Peyer's patch (tissue), 4 donors: ENCODE data around the gene NR0B2.

Experiments
- POLR2A ChIP-seq, 2 donors: fragments of 450-650 bp; IDR thresholded peaks; one replicate each; pipeline ENCODE4 v1.5.1; 2017; ENCODE audit warnings: antibody characterized with exemption in 2 of 2, mild to moderate bottlenecking in 2 of 2, moderate library complexity in 2 of 2
- TF ChIP-seq, protein P1 (sequence below), 6 experiments: fragments of 450-650 bp in 4 of 6; fragments of 200-600 bp in 2 of 6; sonication (generic) in 1 of 6; IDR thresholded peaks; one replicate each; pipeline ENCODE4 v1.5.1; 2017 to 2019; ENCODE audit warnings: antibody characterized with exemption in 6 of 6, mild to moderate bottlenecking in 3 of 6, moderate library complexity in 1 of 6

DNA sequence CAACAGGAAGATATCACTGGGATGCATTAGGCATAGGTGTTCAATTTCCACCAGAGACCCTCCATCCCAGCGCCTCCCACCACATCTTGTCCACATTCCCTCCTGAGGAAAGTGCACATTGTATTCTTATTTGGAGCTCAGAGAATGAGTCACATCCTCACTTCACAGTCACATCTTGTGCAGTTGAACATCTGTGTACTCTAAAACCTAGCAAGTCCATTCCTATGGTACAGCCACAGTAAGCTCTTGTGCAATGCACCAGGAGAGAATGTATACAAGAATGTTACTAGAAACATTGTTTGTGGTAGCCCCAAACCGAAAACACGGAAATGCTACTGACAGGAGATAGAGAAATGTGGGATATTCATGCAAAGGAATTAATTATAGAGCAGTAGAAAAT lies 48.1 kb upstream of the NR0B2 start:
- TF ChIP-seq, protein P1, sequence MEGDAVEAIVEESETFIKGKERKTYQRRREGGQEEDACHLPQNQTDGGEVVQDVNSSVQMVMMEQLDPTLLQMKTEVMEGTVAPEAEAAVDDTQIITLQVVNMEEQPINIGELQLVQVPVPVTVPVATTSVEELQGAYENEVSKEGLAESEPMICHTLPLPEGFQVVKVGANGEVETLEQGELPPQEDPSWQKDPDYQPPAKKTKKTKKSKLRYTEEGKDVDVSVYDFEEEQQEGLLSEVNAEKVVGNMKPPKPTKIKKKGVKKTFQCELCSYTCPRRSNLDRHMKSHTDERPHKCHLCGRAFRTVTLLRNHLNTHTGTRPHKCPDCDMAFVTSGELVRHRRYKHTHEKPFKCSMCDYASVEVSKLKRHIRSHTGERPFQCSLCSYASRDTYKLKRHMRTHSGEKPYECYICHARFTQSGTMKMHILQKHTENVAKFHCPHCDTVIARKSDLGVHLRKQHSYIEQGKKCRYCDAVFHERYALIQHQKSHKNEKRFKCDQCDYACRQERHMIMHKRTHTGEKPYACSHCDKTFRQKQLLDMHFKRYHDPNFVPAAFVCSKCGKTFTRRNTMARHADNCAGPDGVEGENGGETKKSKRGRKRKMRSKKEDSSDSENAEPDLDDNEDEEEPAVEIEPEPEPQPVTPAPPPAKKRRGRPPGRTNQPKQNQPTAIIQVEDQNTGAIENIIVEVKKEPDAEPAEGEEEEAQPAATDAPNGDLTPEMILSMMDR (IDR thresholded peaks at IDR 0.05): no peak
- no peak for TF ChIP-seq POLR2A (IDR thresholded peaks at IDR 0.05)
